HepG2 (cell line): Measurements from ENCODE around the gene RHOBTB1. TPM values are rescaled to one million over a fixed set of nuclear protein-coding genes. Genes with fewer than 3 reads are reported as not detected.

ENCODE experiments used
- ATAC-seq: fragments of 200-7000 bp; cut with Tn5 transposase; 3 replicates; pipeline ENCODE4 v1.9.1; 2020; ENCODE audit warnings: mild to moderate bottlenecking, moderate library complexity
- BruUV-seq: library from RNA; stranded (reverse); fragments of 400-500 nt; replicated peaks from 2 replicates; lab custom pipeline; 2021; lab: Mats Ljungman, UMichigan
- CTCF ChIA-PET: fragments of 300-600 bp; formaldehyde crosslinking; extraction: SDS; loops from one replicate; lab custom pipeline; 2021; ENCODE audit warnings: low total read pairs, inconsistent platforms, low intra/inter-chr PET ratio; lab: Yijun Ruan, JAX
- POLR2A ChIA-PET: fragments of 350-600 bp; sonication (Branson Sonifier 250); formaldehyde crosslinking; loops from one replicate; lab custom pipeline; 2020; ENCODE audit warnings: antibody characterized with exemption, inconsistent platforms; lab: Yijun Ruan, JAX
- DNase-seq: peaks from one replicate; pipeline ENCODE4 v3.0.0-alpha.2; 2015; ENCODE audit warnings: low spot score
- FAIRE-seq: peaks from 3 replicates; lab custom pipeline; 2011; peaks lifted over from hg19 to GRCh38; lab: Jason Lieb, UNC
- H2AFZ ChIP-seq: one replicate; pipeline ENCODE4 v1.6.1; 2011; ENCODE audit warnings: low read length, inconsistent platforms
- H3K27ac ChIP-seq: fragments of 300-600 bp; 3 replicates; pipeline ENCODE4 v1.8.0; 2011; ENCODE audit warnings: mixed run types, mild to moderate bottlenecking, mixed read lengths, low read length, inconsistent platforms; ENCODE audit not compliant: insufficient read depth; ENCODE audit errors: extremely low read length
- H3K27me3 ChIP-seq, 2 experiments: fragments of 200-600 bp in 1 of 2; 2 replicates in 1 of 2; 3 replicates in 1 of 2; pipeline versions ENCODE4 v1.6.0 to v1.8.0; 2011; ENCODE audit warnings: low read length in 2 of 2, mild to moderate bottlenecking in 2 of 2, moderate library complexity in 2 of 2, inconsistent platforms in 1 of 2; ENCODE audit not compliant: insufficient read depth in 2 of 2, control insufficient read depth in 1 of 2
- H3K36me3 ChIP-seq, 2 experiments: fragments of 200-600 bp in 1 of 2; replicated peaks in 1 of 2; 2 replicates in 1 of 2; 3 replicates in 1 of 2; pipeline versions ENCODE4 v1.5.1 to v1.8.0; 2011; ENCODE audit warnings: low read length in 2 of 2, inconsistent platforms in 1 of 2; ENCODE audit not compliant: insufficient read depth in 2 of 2, control insufficient read depth in 1 of 2
- H3K4me1 ChIP-seq: 2 replicates; pipeline ENCODE4 v1.5.1; 2012; ENCODE audit warnings: low read length, inconsistent platforms; ENCODE audit not compliant: insufficient read depth
- H3K4me2 ChIP-seq: 2 replicates; pipeline ENCODE4 v1.6.0; 2011; ENCODE audit warnings: low read depth, low read length, inconsistent platforms
- H3K4me3 ChIP-seq, 3 experiments: fragments of 200-600 bp in 1 of 3; sonication (generic), shearing (Covaris generic) in 1 of 3; replicated peaks in 1 of 3; 2 replicates each; pipeline ENCODE4 v1.5.1; 2011 to 2016; ENCODE audit warnings: low read length in 3 of 3, inconsistent platforms in 2 of 3, low read depth in 2 of 3, mild to moderate bottlenecking in 2 of 3, control low read depth in 1 of 3, mixed read lengths in 1 of 3; ENCODE audit not compliant: insufficient read depth in 1 of 3
- H3K79me2 ChIP-seq: one replicate; pipeline ENCODE4 v1.6.1; 2011; ENCODE audit warnings: low read length, inconsistent platforms; ENCODE audit not compliant: insufficient read depth
- H3K9ac ChIP-seq: 2 replicates; pipeline ENCODE4 v1.6.0; 2011; ENCODE audit warnings: mild to moderate bottlenecking, low read depth, low read length, inconsistent platforms; ENCODE audit not compliant: insufficient read depth
- H3K9me3 ChIP-seq: 2 replicates; pipeline ENCODE4 v1.5.1; 2012; ENCODE audit warnings: mild to moderate bottlenecking, low read length
- H4K20me1 ChIP-seq: 2 replicates; pipeline ENCODE4 v1.6.0; 2011; ENCODE audit warnings: inconsistent platforms, mild to moderate bottlenecking, low read length, moderate library complexity; ENCODE audit not compliant: insufficient read depth
- ELF4 ChIP-seq: sonication (generic); formaldehyde crosslinking; IDR thresholded peaks from 2 replicates; pipeline ENCODE4 v1.5.0; 2020; ENCODE audit warnings: missing genetic modification reagents, mild to moderate bottlenecking, moderate library complexity, borderline replicate concordance
- GATA4 ChIP-seq: sonication (generic); IDR thresholded peaks from 2 replicates; pipeline ENCODE4 v1.6.1; 2016; ENCODE audit warnings: antibody characterized with exemption, low read depth, borderline replicate concordance
- HOXA7 ChIP-seq: sonication (generic); formaldehyde crosslinking; IDR thresholded peaks from 2 replicates; pipeline ENCODE4 v1.8.1; 2022; ENCODE audit warnings: mild to moderate bottlenecking, missing genetic modification reagents, moderate library complexity
- KDM6A ChIP-seq: IDR thresholded peaks from 2 replicates; pipeline ENCODE4 v1.6.1; 2016; ENCODE audit warnings: low read depth
- MED8 ChIP-seq: sonication (generic); formaldehyde crosslinking; IDR thresholded peaks from 2 replicates; pipeline ENCODE4 v1.8.1; 2023; ENCODE audit warnings: mild to moderate bottlenecking, missing genetic modification reagents; ENCODE audit not compliant: insufficient replicate concordance
- NR2F6 ChIP-seq, 2 experiments: IDR thresholded peaks; 2 replicates each; pipeline ENCODE4 v1.6.1; 2016; ENCODE audit warnings: antibody characterized with exemption in 1 of 2, mild to moderate bottlenecking in 1 of 2
- PHB2 ChIP-seq: fragments of 450-650 bp; IDR thresholded peaks from 2 replicates; pipeline ENCODE4 v1.6.1; 2018; ENCODE audit not compliant: partially characterized antibody
- ZKSCAN5 ChIP-seq: sonication (generic); formaldehyde crosslinking; IDR thresholded peaks from 2 replicates; pipeline ENCODE4 v1.5.1; 2020; ENCODE audit warnings: mild to moderate bottlenecking, missing genetic modification reagents
- ZMAT3 ChIP-seq: sonication (generic); formaldehyde crosslinking; conservative IDR thresholded peaks from 2 replicates; pipeline ENCODE4 v1.7.0; 2021; ENCODE audit warnings: missing genetic modification reagents
- ZNF337 ChIP-seq: sonication (generic); formaldehyde crosslinking; IDR thresholded peaks from 2 replicates; pipeline ENCODE4 v1.5.1; 2020; ENCODE audit warnings: missing genetic modification reagents, low read depth, mild to moderate bottlenecking, borderline replicate concordance
- ZNF570 ChIP-seq: sonication (generic); formaldehyde crosslinking; IDR thresholded peaks from 2 replicates; pipeline ENCODE4 v1.4.0; 2020; ENCODE audit warnings: mild to moderate bottlenecking, missing genetic modification reagents, borderline replicate concordance
- ZNF878 ChIP-seq: sonication (generic); formaldehyde crosslinking; IDR thresholded peaks from 2 replicates; pipeline ENCODE4 v1.8.1; 2023; ENCODE audit warnings: mild to moderate bottlenecking, missing genetic modification reagents, moderate library complexity
- WGBS: methylation state at CpG from one replicate; pipeline ENCODE4 v1.1.6; 2017; ENCODE audit warnings: low lambda C conversion rate; 5-methylcytosine and 5-hydroxymethylcytosine counted together
- in situ Hi-C: cut with HindIII; loops from 2 replicates; pipeline ENCODE4 v1.10.0; 2017; ENCODE audit warnings: low pct_unique_long_range_greater_than_20kb; ENCODE audit not compliant: extremely low pct_ligation_motif_present
- intact Hi-C: fragments of 100-400 bp; cut with micrococcal nuclease; formaldehyde crosslinking; loops from one replicate; pipeline ENCODE4 v1.10.0; 2022; ENCODE audit not compliant: unreplicated experiment
- polyA plus RNA-seq, 8 experiments: library from polyadenylated mRNA; depleted of rRNA in 3 of 8; stranded (reverse) in 7 of 8; unstranded in 1 of 8; fragments of >200 nt; fragmentation: Illumina TruSeq in 4 of 8; extraction: Trizol in 4 of 8; gene quantifications; 2 replicates each; pipeline versions ENCODE4 v1.2.1 to v1.2.3, GENCODE V29; 2011 to 2016; ENCODE audit warnings: low read depth in 4 of 8, missing spikeins in 1 of 8, mixed read lengths in 1 of 8; ENCODE audit not compliant: insufficient read depth in 1 of 8
- total RNA-seq, 5 experiments: library from RNA; depleted of rRNA; stranded (reverse); fragments of >200 nt; fragmentation: Illumina TruSeq; extraction: Trizol; gene quantifications; 2 replicates each; pipeline ENCODE4 v1.2.3, GENCODE V29; 2016; ENCODE audit warnings: low read depth in 1 of 5
- TF ChIP-seq, protein P1 (sequence below): sonication (generic); formaldehyde crosslinking; IDR thresholded peaks from 2 replicates; pipeline ENCODE4 v1.5.1; 2020; ENCODE audit warnings: mild to moderate bottlenecking, missing genetic modification reagents, borderline replicate concordance

RHOBTB1 gene
- total and polyA plus RNA-seq, 2 of the 13 experiments (the other 11 are each of a cell fraction or from before 2014, with no cell fraction given): 18.8 to 59.5 TPM

DNA sequence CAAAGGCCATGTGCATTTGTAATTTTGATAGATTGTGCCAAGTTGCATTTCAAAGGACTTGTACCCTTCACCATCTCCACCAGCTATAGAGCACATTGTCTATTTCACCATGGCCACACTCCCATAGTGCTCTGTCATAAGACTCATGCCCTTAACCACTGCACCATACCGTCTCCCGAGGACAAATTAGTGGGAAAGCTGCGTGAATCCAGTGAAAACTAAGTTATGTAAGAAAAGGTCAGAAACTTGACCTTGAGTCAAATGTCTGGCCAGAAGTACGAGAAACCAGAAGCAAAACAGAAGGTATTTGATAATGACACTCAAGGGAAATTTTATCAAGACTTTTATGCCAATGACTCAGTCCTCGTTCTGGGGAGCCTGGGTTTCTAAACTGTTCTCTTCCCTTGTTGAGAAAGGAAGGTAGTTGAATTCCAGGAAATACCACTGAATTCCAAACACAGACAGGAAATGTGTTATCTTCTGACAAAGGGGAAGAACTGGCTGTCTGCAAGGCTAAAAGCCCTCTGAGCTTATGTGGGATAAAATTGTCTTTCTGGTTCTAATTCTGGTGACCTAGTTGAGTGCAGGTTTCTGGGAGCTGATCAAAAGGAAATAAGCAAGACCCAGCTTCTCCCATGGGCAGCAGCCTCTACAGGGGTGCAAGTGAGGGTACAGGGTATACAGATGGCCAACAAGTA lies 116.0 kb downstream of the RHOBTB1 start:
- TF ChIP-seq ZMAT3 (no peak), GATA4 (no peak), ZNF337 (CRISPR knock-in tag) (no peak), ELF4 (CRISPR knock-in tag) (no peak), ZNF878 (CRISPR knock-in tag) (no peak), PHB2 (no peak), NR2F6 (IDR thresholded peaks at IDR 0.05) (peak; percentile 10; the same call in 1 of the 2 replicates), NR2F6 (CRISPR knock-in tag; IDR thresholded peaks at IDR 0.05) (no peak)
- Histone ChIP-seq H4K20me1 (no peaks in the 10 kb centered on the region), H3K36me3 (no peaks in the 10 kb centered on the region), H3K27ac (no peak overlapping the region), H3K9me3 (no peaks in the 10 kb centered on the region), H3K9ac (no peak overlapping the region), H2AFZ (no peak overlapping the region), H3K27me3 (no peaks in the 10 kb centered on the region; a peak in 1 of 5 replicates), H3K4me2 (no peak overlapping the region; the same call in 1 of the 2 replicates), H3K4me3 (no peak overlapping the region), H3K4me1 (peaks cover 12% of the 10 kb centered on the region; the same call in 1 of the 2 replicates), H3K79me2 (no peaks in the 10 kb centered on the region)
- FAIRE-seq: no peak
- no peak for ATAC-seq
- WGBS: 26% methylated on average over 5 of the region's 5 CpGs
- intact Hi-C loops: loop anchor here (10.0 kb wide), 1 partner anchor 317 kb away; no protein-coding TSS in a partner anchor
- in situ Hi-C loops: loop anchor here (10.0 kb wide), 1 partner anchor 137 kb away; no protein-coding TSS in a partner anchor
- ChIA-PET POLR2A (no interaction called here), CTCF (no interaction called here)
- no TSS peak for BruUV-seq
- DNase-seq: peak; percentile 22

DNA sequence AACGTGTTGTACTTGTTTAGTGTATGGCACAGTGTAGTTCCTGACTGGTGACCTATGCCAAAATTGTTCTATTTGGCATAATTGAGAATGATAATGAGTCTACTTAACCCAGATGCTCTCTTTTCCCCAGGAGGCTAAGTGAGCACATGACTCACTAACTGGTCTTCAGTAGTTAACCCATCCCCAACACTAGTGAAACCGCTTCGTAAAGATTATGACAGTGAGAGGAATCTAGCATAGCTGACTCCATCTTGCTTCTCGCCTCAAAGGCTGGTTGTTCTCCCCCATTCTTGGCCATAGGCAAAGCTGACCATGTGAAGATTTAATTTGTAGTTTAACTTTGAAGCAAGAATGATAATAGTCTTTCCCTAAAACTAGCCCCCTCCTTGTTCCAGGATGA lies 118.5 kb downstream of the RHOBTB1 start:
- Histone ChIP-seq H3K4me1 (peaks cover 15% of the 10 kb centered on the region; the same call in 1 of the 2 replicates), H4K20me1 (no peaks in the 10 kb centered on the region), H3K36me3 (no peaks in the 10 kb centered on the region), H3K9ac (no peak overlapping the region), H3K4me3 (no peak overlapping the region), H3K27me3 (no peaks in the 10 kb centered on the region), H2AFZ (no peak overlapping the region), H3K4me2 (no peak overlapping the region), H3K79me2 (no peaks in the 10 kb centered on the region), H3K9me3 (no peaks in the 10 kb centered on the region), H3K27ac (no peak overlapping the region)
- DNase-seq (no peak), FAIRE-seq (no peak), ATAC-seq (no peak)
- CTCF ChIA-PET: no interaction called here
- POLR2A ChIA-PET: no interaction called here
- WGBS: 86% methylated on average over 3 of the region's 4 CpGs
- in situ Hi-C loops: loop anchor here (10.0 kb wide), 1 partner anchor 139 kb away; no protein-coding TSS in a partner anchor
- BruUV-seq: no TSS peak
- intact Hi-C loops: loop anchor here (10.0 kb wide), 1 partner anchor 319 kb away; no protein-coding TSS in a partner anchor
- TF ChIP-seq ZNF570 (CRISPR knock-in tag) (no peak), ZKSCAN5 (CRISPR knock-in tag) (no peak), MED8 (CRISPR knock-in tag) (no peak), KDM6A (no peak), HOXA7 (CRISPR knock-in tag) (no peak)
- TF ChIP-seq, protein P1, sequence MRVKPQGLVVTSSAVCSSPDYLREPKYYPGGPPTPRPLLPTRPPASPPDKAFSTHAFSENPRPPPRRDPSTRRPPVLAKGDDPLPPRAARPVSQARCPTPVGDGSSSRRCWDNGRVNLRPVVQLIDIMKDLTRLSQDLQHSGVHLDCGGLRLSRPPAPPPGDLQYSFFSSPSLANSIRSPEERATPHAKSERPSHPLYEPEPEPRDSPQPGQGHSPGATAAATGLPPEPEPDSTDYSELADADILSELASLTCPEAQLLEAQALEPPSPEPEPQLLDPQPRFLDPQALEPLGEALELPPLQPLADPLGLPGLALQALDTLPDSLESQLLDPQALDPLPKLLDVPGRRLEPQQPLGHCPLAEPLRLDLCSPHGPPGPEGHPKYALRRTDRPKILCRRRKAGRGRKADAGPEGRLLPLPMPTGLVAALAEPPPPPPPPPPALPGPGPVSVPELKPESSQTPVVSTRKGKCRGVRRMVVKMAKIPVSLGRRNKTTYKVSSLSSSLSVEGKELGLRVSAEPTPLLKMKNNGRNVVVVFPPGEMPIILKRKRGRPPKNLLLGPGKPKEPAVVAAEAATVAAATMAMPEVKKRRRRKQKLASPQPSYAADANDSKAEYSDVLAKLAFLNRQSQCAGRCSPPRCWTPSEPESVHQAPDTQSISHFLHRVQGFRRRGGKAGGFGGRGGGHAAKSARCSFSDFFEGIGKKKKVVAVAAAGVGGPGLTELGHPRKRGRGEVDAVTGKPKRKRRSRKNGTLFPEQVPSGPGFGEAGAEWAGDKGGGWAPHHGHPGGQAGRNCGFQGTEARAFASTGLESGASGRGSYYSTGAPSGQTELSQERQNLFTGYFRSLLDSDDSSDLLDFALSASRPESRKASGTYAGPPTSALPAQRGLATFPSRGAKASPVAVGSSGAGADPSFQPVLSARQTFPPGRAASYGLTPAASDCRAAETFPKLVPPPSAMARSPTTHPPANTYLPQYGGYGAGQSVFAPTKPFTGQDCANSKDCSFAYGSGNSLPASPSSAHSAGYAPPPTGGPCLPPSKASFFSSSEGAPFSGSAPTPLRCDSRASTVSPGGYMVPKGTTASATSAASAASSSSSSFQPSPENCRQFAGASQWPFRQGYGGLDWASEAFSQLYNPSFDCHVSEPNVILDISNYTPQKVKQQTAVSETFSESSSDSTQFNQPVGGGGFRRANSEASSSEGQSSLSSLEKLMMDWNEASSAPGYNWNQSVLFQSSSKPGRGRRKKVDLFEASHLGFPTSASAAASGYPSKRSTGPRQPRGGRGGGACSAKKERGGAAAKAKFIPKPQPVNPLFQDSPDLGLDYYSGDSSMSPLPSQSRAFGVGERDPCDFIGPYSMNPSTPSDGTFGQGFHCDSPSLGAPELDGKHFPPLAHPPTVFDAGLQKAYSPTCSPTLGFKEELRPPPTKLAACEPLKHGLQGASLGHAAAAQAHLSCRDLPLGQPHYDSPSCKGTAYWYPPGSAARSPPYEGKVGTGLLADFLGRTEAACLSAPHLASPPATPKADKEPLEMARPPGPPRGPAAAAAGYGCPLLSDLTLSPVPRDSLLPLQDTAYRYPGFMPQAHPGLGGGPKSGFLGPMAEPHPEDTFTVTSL (CRISPR knock-in tag): no peak
